Large intestine (tissue), 3 donors: Measurements from ENCODE around the gene ACACB. TPM values are rescaled to one million over a fixed set of nuclear protein-coding genes. Genes with fewer than 3 reads are reported as not detected.
"Not testable (repeated sequence)": the region's sequence is repeated elsewhere in the genome, so short reads cannot be mapped to it uniquely, and the experiment has no call there.

Experiments
- DNase-seq, 2 donors: peaks; one replicate each; pipeline versions ENCODE4 v3.0.0 to v3.0.0-alpha.2; 2013
- H3K27ac ChIP-seq: one replicate; pipeline ENCODE4 v1.5.1; 2013; ENCODE audit warnings: low read length
- H3K27me3 ChIP-seq: 2 replicates; pipeline ENCODE4 v1.6.1; 2013; ENCODE audit warnings: low read length; ENCODE audit not compliant: control insufficient read depth, insufficient read depth
- H3K36me3 ChIP-seq: 2 replicates; pipeline ENCODE4 v1.6.1; 2013; ENCODE audit warnings: low read length; ENCODE audit not compliant: control insufficient read depth, insufficient read depth
- H3K4me1 ChIP-seq: one replicate; pipeline ENCODE4 v1.6.1; 2013; ENCODE audit warnings: low read length; ENCODE audit not compliant: control insufficient read depth, insufficient read depth
- H3K4me3 ChIP-seq: one replicate; pipeline ENCODE4 v1.5.1; 2013; ENCODE audit warnings: low read length
- H3K9me3 ChIP-seq: one replicate; pipeline ENCODE4 v1.6.1; 2013; ENCODE audit warnings: mild to moderate bottlenecking, low read depth, low read length, moderate library complexity; ENCODE audit not compliant: control insufficient read depth
- WGBS: methylation state at CpG from one replicate; pipeline ENCODE4 v1.1.5; 2013; ENCODE audit warnings: low lambda C conversion rate; ENCODE audit not compliant: insufficient coverage; 5-methylcytosine and 5-hydroxymethylcytosine counted together
- polyA plus RNA-seq: library from polyadenylated mRNA; unstranded; fragments of 120-200 nt; gene quantifications from one replicate; pipeline ENCODE4 v1.2.1, GENCODE V29; 2013

Gene ACACB
- polyA plus RNA-seq, 1 donor: 11.9 TPM

- no peak for DNase-seq
- Histone ChIP-seq H3K9me3 (no peaks in the 10 kb centered on the region), H3K27me3 (no peaks in the 10 kb centered on the region), H3K4me1 (no peaks in the 10 kb centered on the region), H3K4me3 (no peak overlapping the region), H3K27ac (no peak overlapping the region), H3K36me3 (peaks cover 52% of the 10 kb centered on the region)
- WGBS: 83% methylated on average over 1 of the region's 7 CpGs
Measured at GRCh38 chr12:109170324-109170723, 53.9 kb downstream of the ACACB start.

GRCh38 chr12:109172787-109173186 is 56.4 kb downstream of the ACACB start:
- peaks cover 56% of the 10 kb centered on the region for H3K36me3 ChIP-seq
- not testable (repeated sequence) for H3K4me1 ChIP-seq, H3K9me3 ChIP-seq, H3K27ac ChIP-seq, H3K27me3 ChIP-seq, DNase-seq, H3K4me3 ChIP-seq
- WGBS: 100% methylated on average over 3 of the region's 6 CpGs

GRCh38 chr12:109173443-109174240 is 57.3 kb downstream of the ACACB start:
- DNase-seq: no peak
- Histone ChIP-seq H3K9me3 (no peaks in the 10 kb centered on the region), H3K4me1 (no peaks in the 10 kb centered on the region), H3K36me3 (peaks cover 52% of the 10 kb centered on the region), H3K4me3 (no peak overlapping the region), H3K27ac (no peak overlapping the region), H3K27me3 (no peaks in the 10 kb centered on the region)
- WGBS: 100% methylated on average over 1 of the region's 17 CpGs

DNA sequence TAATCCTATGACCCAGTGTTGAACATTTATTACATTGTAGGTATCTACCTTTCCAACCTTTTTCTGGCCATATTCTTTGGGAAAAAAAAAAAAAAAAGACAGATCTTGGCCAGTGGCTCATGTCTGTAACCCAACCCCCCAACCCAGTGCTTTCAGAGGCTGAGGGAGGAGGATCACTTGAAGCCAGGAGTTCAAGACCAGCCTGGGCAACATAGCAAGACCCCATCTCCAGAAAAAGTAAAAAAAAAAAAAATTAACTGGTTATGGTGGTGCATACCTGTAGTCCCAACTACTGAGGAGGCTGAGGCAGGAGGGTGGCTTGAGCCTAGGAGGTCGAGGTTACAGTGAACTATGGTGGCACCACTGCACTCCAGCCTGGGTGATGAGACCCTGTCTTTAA is 58.1 kb downstream of the ACACB start:
- H3K36me3 ChIP-seq: peaks cover 54% of the 10 kb centered on the region
- no peak overlapping the region for H3K4me3 ChIP-seq
- no peak for DNase-seq
- no peak overlapping the region for H3K27ac ChIP-seq
- WGBS: no CpG with 5 or more reads among the region's 1 CpG
- no peaks in the 10 kb centered on the region for H3K9me3 ChIP-seq
- no peaks in the 10 kb centered on the region for H3K27me3 ChIP-seq
- no peaks in the 10 kb centered on the region for H3K4me1 ChIP-seq

DNA sequence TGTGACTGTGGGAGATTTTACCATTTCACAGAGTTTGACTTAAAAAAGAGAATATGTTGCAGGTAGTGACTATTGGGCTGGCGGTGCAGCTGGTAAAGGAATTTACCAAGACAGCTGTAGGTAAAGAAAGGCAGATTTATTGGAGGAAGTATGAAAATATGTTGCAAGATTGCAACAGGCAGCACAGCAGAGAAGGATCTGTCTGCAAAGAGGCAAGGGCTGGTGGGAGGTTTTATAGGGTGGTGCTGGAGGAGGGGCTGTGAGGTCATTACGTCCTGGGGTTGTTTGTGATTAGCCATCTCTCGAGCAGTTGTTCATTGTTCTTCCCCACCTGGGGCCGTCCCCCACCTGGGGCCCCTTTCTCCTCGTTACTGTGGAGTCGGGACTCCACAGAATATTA is 62.1 kb downstream of the ACACB start:
- H3K4me1 ChIP-seq: no peaks in the 10 kb centered on the region
- no peaks in the 10 kb centered on the region for H3K9me3 ChIP-seq
- no peak for DNase-seq
- H3K36me3 ChIP-seq: peaks cover 31% of the 10 kb centered on the region
- WGBS: no CpG with 5 or more reads among the region's 6 CpGs
- no peak overlapping the region for H3K4me3 ChIP-seq
- H3K27ac ChIP-seq: no peak overlapping the region
- H3K27me3 ChIP-seq: no peaks in the 10 kb centered on the region

DNA sequence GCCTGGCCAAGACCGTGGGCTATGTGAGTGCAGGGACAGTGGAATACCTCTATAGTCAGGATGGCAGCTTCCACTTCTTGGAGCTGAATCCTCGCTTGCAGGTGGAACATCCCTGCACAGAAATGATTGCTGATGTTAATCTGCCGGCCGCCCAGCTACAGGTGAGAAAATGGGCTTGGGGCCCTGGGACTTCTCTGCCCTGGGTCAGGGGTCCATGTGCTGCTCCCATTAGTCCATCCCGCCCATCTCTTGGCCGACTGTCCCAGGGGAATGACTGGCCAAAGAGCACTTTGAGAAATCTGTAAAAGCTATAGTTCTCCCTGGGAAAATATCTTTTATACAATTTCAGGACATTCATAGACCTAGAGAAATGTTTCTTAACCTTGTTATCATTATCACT is 63.5 kb downstream of the ACACB start:
- no CpG with 5 or more reads among the region's 6 CpGs for WGBS
- H3K27ac ChIP-seq: no peak overlapping the region
- H3K9me3 ChIP-seq: no peaks in the 10 kb centered on the region
- H3K4me3 ChIP-seq: no peak overlapping the region
- peaks cover 24% of the 10 kb centered on the region for H3K36me3 ChIP-seq
- H3K4me1 ChIP-seq: no peaks in the 10 kb centered on the region
- no peaks in the 10 kb centered on the region for H3K27me3 ChIP-seq
- DNase-seq: no peak

DNA sequence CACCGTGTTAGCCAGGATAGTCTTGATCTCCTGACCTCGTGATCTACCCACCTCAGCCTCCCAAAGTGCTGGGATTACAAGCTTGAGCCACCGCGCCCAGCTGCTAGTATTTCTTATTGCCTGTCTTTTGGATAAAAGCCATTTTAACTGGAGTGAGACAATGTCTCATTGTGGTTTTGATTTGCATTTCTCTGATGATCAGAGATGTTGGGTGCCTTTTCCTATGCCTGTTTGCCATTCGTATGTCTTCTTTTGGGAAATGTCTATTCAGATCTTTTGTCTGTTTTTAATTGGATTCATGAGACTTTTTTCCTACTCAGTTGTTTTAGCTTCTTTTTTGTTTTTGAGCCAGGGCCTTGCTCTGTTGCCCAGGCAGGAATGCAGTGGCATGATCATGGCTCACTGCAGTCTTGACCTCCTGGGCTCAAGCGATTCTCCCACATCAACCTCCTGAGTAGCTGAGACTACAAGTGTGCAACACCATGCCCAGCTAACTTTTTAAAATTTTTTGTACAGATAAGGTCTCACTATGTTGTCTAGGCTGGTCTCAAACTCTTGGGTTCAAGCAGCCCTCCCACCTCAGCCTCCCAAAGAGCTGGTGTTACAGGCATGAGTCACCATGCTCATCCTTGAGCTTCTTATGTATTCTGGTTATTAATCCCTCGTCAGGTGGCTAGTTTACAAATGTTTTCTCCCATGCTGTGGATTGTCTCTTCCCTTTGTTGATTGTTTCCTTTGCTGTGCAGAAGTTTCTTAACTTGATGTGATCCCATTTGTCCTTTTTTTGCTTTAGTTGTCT is 65.9 kb downstream of the ACACB start:
- Histone ChIP-seq H3K9me3 (no peaks in the 10 kb centered on the region), H3K36me3 (peaks cover 30% of the 10 kb centered on the region), H3K27ac (no peak overlapping the region), H3K27me3 (no peaks in the 10 kb centered on the region), H3K4me3 (no peak overlapping the region), H3K4me1 (no peaks in the 10 kb centered on the region)
- DNase-seq: no peak
- 92% methylated on average over 2 of the region's 7 CpGs for WGBS

DNA sequence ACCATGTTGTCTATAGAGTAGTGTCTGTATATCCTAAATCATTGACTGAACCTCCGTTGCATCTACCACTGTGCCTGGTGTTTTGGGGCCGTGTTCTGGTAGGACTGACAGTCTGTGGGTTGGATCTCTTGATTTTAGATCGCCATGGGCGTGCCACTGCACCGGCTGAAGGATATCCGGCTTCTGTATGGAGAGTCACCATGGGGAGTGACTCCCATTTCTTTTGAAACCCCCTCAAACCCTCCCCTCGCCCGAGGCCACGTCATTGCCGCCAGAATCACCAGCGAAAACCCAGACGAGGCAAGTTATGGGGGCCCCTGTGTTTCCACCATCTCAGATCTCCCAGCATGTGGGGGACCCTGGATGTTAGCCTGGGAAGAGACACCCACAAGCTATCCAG is 69.1 kb downstream of the ACACB start:
- Histone ChIP-seq H3K36me3 (peaks cover 32% of the 10 kb centered on the region), H3K9me3 (no peaks in the 10 kb centered on the region), H3K27me3 (no peaks in the 10 kb centered on the region), H3K4me3 (no peak overlapping the region), H3K4me1 (no peaks in the 10 kb centered on the region), H3K27ac (no peak overlapping the region)
- DNase-seq: no peak
- WGBS: no CpG with 5 or more reads among the region's 12 CpGs

DNA sequence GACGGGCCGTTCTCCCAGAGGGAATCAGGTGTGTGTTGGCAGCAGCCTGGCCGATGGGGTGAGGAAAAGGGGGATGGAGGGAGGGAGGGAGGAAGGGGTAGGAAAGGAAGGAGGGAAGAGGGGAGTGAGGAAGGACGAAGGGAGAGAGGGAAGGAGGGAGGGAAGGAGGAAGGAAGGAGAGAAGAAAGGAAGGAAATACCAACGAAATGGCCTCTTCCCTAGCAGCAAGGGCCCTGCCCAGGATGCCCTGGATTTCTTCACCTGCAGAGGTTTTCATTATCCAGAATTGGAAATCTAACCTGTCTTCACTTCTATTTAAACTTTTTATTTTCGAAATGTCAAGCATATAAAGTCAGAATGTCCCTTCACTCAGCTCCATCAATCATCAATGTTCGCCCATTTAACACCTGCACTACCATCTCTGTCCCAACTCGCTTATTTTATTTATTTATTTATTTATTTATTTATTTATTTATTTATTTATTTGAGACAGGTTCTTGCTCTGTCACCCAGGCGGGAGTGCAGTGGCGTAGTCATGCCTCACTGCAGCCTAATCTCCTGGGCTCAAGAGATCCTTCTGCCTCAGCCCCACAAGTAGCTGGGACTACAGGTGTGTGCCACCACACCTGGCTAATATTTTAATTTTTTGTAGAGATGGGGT is 70.7 kb downstream of the ACACB start:
- DNase-seq: no peak
- Histone ChIP-seq H3K27ac (no peak overlapping the region), H3K9me3 (no peaks in the 10 kb centered on the region), H3K27me3 (no peaks in the 10 kb centered on the region), H3K4me3 (no peak overlapping the region), H3K4me1 (no peaks in the 10 kb centered on the region), H3K36me3 (peaks cover 38% of the 10 kb centered on the region)
- 90% methylated on average over 5 of the region's 10 CpGs for WGBS

- H3K4me1 ChIP-seq: no peaks in the 10 kb centered on the region
- H3K27ac ChIP-seq: no peak overlapping the region
- no peaks in the 10 kb centered on the region for H3K9me3 ChIP-seq
- H3K27me3 ChIP-seq: no peaks in the 10 kb centered on the region
- peaks cover 41% of the 10 kb centered on the region for H3K36me3 ChIP-seq
- WGBS: 86% methylated on average over 1 of the region's 4 CpGs
- no peak overlapping the region for H3K4me3 ChIP-seq
- DNase-seq: no peak
Measured at GRCh38 chr12:109188108-109188712, 71.8 kb downstream of the ACACB start.
